ENCODE measurements around the gene HDLBP. TPM values are rescaled to one million over a fixed set of nuclear protein-coding genes. Genes with fewer than 3 reads are reported as not detected.
"Not testable (repeated sequence)": the region's sequence is repeated elsewhere in the genome, so short reads cannot be mapped to it uniquely, and the experiment has no call there.

Gene HDLBP
- total and polyA plus RNA-seq, 12 donors, result 206 to 419 (median 353) TPM

DNA sequence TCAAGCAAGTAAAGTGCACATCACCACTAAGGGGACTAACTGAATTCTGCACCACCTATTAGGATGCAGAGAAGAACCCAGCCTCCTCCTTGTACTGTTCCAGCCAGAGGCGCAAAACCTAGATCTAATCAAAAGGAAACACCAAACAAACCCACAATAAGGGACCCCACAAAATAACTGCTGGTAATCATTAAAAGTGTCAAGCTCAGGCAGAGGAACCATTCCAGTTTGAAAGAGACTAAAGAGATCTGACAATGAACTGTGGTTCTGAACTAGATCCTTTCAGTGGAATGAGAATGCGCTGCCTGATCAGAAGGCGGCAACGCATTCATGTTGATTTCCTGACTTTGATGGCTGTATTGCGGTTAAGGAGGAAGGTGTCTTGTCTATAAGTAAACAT lies 16.8 kb downstream of the HDLBP start:
- Histone ChIP-seq H3K4me1 (peaks cover 0 to 32% (median 22%) of the 10 kb centered on the region in 9 donors), H3K4me3 (no peak overlapping the region), H3K27ac (no peak overlapping the region), H3K27me3 (no peaks in the 10 kb centered on the region), H3K9me3 (no peaks in the 10 kb centered on the region), H3K36me3 (peaks cover 0 to 20% (median 0%) of the 10 kb centered on the region in 9 donors)
- 93% methylated on average over 5 of the region's 5 CpGs for WGBS, 2 donors
- intact Hi-C loops (cut with DNase I), result no loop called here
- ATAC-seq, result no peak
- DNase-seq, result no peak
- TF ChIP-seq, protein P1, sequence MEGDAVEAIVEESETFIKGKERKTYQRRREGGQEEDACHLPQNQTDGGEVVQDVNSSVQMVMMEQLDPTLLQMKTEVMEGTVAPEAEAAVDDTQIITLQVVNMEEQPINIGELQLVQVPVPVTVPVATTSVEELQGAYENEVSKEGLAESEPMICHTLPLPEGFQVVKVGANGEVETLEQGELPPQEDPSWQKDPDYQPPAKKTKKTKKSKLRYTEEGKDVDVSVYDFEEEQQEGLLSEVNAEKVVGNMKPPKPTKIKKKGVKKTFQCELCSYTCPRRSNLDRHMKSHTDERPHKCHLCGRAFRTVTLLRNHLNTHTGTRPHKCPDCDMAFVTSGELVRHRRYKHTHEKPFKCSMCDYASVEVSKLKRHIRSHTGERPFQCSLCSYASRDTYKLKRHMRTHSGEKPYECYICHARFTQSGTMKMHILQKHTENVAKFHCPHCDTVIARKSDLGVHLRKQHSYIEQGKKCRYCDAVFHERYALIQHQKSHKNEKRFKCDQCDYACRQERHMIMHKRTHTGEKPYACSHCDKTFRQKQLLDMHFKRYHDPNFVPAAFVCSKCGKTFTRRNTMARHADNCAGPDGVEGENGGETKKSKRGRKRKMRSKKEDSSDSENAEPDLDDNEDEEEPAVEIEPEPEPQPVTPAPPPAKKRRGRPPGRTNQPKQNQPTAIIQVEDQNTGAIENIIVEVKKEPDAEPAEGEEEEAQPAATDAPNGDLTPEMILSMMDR (IDR thresholded peaks at IDR 0.05), result no peak

DNA sequence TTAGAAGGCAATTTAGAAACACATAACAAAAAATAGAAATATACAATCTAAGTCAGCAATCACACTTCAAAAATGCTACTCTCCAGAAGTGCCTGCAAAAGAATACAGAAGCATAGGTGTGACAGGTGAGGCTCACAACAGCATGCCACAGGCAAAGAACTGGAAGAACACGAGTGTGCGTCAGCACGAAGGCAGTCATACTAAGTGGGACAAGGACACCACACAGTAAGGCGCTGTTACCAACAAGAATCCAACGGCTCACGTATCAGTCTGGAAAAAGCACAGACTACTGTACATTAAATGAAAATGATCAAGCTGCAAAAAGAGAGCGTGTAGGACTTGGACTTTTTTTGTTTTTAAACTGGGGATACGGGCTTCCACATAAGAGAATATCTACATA lies 18.7 kb downstream of the HDLBP start:
- intact Hi-C loops (cut with DNase I), result no loop called here
- H3K9me3 ChIP-seq, result no peaks in the 10 kb centered on the region
- TF ChIP-seq, protein P1 (IDR thresholded peaks at IDR 0.05), result no peak
- no peak overlapping the region for H3K4me3 ChIP-seq
- ATAC-seq, result no peak
- no peaks in the 10 kb centered on the region for H3K27me3 ChIP-seq
- no peak overlapping the region for H3K27ac ChIP-seq
- H3K4me1 ChIP-seq, result peaks cover 0 to 16% (median 5%) of the 10 kb centered on the region in 9 donors
- 91 to 94% methylated on average over 8 of the region's 8 CpGs for WGBS, 2 donors
- DNase-seq, result no peak
- peaks cover 0 to 20% (median 0%) of the 10 kb centered on the region in 9 donors for H3K36me3 ChIP-seq

DNA sequence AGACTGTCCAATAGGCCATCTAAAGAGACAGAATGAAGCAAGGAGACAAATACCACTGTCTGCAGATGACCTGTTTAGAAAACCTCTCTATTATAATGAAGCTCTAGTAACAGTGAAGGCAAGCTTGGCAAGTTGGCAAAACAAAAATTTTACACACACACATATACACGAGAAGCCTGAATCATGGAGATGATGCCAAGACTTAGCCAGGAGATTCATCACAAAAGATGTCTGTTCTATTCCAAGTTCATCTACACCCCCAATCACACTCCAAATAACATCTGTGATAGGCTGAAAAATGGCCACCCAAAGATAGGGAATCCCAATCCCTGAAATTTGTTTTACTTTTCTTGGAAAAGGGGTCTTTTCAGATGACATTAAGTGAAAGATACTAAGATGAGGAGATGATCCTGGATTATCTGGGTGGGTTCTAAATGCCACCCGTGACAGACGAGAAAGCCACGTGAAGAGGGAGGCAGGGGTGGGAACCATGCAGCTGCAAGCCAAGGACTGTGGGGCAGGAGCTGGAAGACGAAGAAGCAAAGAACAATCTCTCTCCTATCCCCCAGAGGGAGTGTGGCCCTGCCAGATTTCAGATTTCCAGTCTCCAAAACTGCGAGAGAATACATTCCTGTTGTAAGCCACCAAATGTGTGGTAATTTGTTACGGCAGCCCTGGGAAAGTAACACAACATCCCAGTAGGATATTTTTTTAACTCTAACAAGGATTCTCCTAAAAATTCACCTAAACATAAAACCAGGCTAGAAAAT lies 20.0 kb downstream of the HDLBP start:
- TF ChIP-seq, protein P1 (IDR thresholded peaks at IDR 0.05), result no peak
- WGBS, 2 donors, result 67 to 72% methylated on average over 7 of the region's 7 CpGs
- peaks cover 0 to 20% (median 0%) of the 10 kb centered on the region in 9 donors for H3K36me3 ChIP-seq
- no peaks in the 10 kb centered on the region for H3K9me3 ChIP-seq
- H3K27me3 ChIP-seq, result no peaks in the 10 kb centered on the region
- H3K4me3 ChIP-seq, result no peak overlapping the region
- intact Hi-C loops (cut with DNase I), result no loop called here
- peaks cover 0 to 15% (median 4%) of the 10 kb centered on the region in 9 donors for H3K4me1 ChIP-seq
- no peak for DNase-seq
- no peak for ATAC-seq
- no peak overlapping the region for H3K27ac ChIP-seq

DNA sequence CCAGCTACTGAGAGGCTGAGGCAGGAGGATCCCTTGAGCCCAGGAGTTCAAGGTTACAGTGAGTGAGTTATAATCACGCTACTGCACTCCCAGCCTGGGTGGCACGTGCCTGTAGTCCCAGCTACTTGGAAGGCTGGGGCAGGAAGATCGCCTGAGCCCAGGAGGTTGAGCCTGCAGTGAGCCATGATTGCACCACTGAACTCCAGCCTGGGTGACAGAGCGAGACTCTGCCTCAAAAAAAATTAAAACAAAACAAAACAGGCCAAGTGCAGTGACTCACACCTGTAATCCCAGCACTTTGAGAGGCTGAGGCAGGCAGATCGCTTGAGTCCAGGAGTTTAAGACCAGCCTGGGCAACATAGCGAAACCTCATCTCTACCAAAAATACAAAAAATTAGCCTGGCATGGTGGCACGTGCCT lies 22.1 kb downstream of the HDLBP start:
- Histone ChIP-seq H3K4me1 (peaks cover 0 to 27% (median 15%) of the 10 kb centered on the region in 9 donors), H3K36me3 (peaks cover 0 to 20% (median 0%) of the 10 kb centered on the region in 9 donors)
- H3K9me3 ChIP-seq; ATAC-seq; H3K27me3 ChIP-seq; intact Hi-C loops (cut with DNase I); H3K27ac ChIP-seq; DNase-seq; H3K4me3 ChIP-seq: not testable (repeated sequence)
- WGBS, 2 donors, result 94 to 95% methylated on average over 7 of the region's 7 CpGs

DNA sequence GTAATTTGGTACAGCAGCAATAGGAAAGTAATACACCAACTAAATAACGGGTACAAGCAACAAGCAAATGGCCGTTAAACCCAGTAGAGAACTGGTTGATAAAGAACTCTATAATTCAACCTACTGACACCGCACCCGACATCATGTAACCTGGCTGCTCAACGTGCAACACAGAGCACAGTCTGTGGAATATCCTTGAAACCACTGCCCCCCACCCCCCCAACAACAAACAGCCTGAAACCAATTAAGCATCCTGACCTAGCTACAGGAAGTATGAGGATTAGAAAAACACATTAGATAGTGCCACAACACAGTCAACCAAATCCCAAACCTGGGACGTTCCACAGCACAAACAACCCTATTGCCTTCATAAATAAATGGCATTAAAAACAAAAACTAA lies 23.5 kb downstream of the HDLBP start:
- intact Hi-C loops (cut with DNase I), result no loop called here
- DNase-seq (no peak), ATAC-seq (no peak)
- WGBS, 2 donors, result 79 to 81% methylated on average over 6 of the region's 6 CpGs
- Histone ChIP-seq H3K9me3 (no peaks in the 10 kb centered on the region), H3K36me3 (peaks cover 0 to 21% (median 0%) of the 10 kb centered on the region in 9 donors), H3K4me1 (peaks cover 0 to 34% (median 21%) of the 10 kb centered on the region in 9 donors), H3K27me3 (no peaks in the 10 kb centered on the region), H3K4me3 (no peak overlapping the region), H3K27ac (no peak overlapping the region)
- TF ChIP-seq, protein P1 (IDR thresholded peaks at IDR 0.05), result no peak

All from heart right ventricle (tissue), 16 donors.